Cerebellar nuclear complex (tissue), 1 donor: ENCODE results near the gene MISP3.

ENCODE experiments used
- DNase-seq, 2 experiments: peaks; one replicate each; lab custom pipeline; 2025; lab: John Stamatoyannopoulos, UW

MISP3 gene

DNA sequence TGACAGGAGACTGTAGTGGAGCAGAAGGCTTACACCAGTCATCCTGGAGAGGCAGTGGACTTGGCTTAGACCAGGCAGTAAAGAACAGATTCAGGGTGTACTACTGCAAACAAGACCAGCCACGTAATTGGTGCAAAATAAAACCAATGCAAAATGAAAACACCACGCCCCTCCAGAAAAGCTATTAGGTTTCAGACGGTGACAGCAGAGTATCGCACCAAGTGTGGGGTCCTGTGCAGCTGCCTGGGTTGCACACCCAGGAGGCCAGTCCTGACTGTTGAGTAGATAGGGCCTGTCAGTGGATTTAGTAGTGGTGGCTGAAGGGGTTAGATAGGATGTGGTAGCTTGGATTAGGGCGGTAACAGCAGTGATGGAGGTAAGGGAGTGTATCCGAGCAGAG lies 50.3 kb downstream of the MISP3 start:
- no peak for DNase-seq
